HG02678 (cell line): ENCODE results near the gene PTBP1.
"Not testable (repeated sequence)": the region's sequence is repeated elsewhere in the genome, so short reads cannot be mapped to it uniquely, and the experiment has no call there.

Source experiments
- ATAC-seq: cut with Tn5 transposase; IDR thresholded peaks from one replicate; pipeline ENCODE4 v1.9.1; 2021; ENCODE audit warnings: mild to moderate bottlenecking, moderate library complexity; ENCODE audit not compliant: unreplicated experiment

The PTBP1 gene

GRCh38 chr19:850979-851335 is 53.7 kb downstream of the PTBP1 start:
- ATAC-seq = no peak

GRCh38 chr19:852136-853013 is 55.1 kb downstream of the PTBP1 start, which contains the start of gene ELANE:
Gene ELANE (plus strand): TSS chr19:852303. CDS start chr19:852329, 26 bp downstream.
- ATAC-seq = no peak

GRCh38 chr19:853014-853585 is 55.8 kb downstream of the PTBP1 start:
- no peak for ATAC-seq

GRCh38 chr19:853614-854220 is 56.5 kb downstream of the PTBP1 start:
- not testable (repeated sequence) for ATAC-seq

- ATAC-seq = no peak
Measured at GRCh38 chr19:854549-854948, 57.3 kb downstream of the PTBP1 start.

GRCh38 chr19:855142-855541 is 57.9 kb downstream of the PTBP1 start:
- no peak for ATAC-seq

- no peak for ATAC-seq
Measured at GRCh38 chr19:855566-856120, 58.4 kb downstream of the PTBP1 start.

- no peak for ATAC-seq
Measured at GRCh38 chr19:858284-858683, 61.0 kb downstream of the PTBP1 start.

- no peak for ATAC-seq
Measured at GRCh38 chr19:858868-859843, 61.9 kb downstream of the PTBP1 start, which contains the start of gene CFD. Gene CFD (plus strand): TSS chr19:859664. CDS start chr19:859690, 26 bp downstream.

- ATAC-seq = no peak
Measured at GRCh38 chr19:861141-861755, 64.0 kb downstream of the PTBP1 start.
